Gastrocnemius medialis (tissue), 4 donors: ENCODE results near the gene RBM10. TPM values are rescaled to one million over a fixed set of nuclear protein-coding genes. Genes with fewer than 3 reads are reported as not detected.

Source experiments
- ATAC-seq, 2 donors: fragments of 150-250 bp; one replicate each; pipeline ENCODE4 v1.9.1; 2016
- DNase-seq, 2 donors: peaks; one replicate each; pipeline ENCODE4 v3.0.0-alpha.2; 2019
- H3K27ac ChIP-seq, 4 donors: fragments of 200-600 bp; sonication (generic); 1 replicate in 1 of 4; 2 replicates in 3 of 4; pipeline ENCODE4 v1.5.1; 2016 to 2018; ENCODE audit warnings: mild to moderate bottlenecking in 2 of 4, moderate library complexity in 1 of 4
- H3K27me3 ChIP-seq, 3 donors: fragments of 200-600 bp; sonication (generic) in 2 of 3; 1 replicate in 1 of 3; 2 replicates in 2 of 3; pipeline versions ENCODE4 v1.5.1 to v1.6.0; 2016 to 2019; ENCODE audit warnings: mild to moderate bottlenecking in 1 of 3, moderate library complexity in 1 of 3
- H3K36me3 ChIP-seq, 2 donors: fragments of 200-600 bp; sonication (generic) in 1 of 2; one replicate each; pipeline ENCODE4 v1.5.1; 2017 to 2018
- H3K4me1 ChIP-seq, 2 donors: fragments of 200-600 bp; sonication (generic) in 1 of 2; one replicate each; pipeline ENCODE4 v1.5.1; 2016 to 2017; ENCODE audit warnings: mild to moderate bottlenecking in 2 of 2
- H3K4me3 ChIP-seq, 4 donors: fragments of 200-600 bp; sonication (generic) in 3 of 4; 1 replicate in 1 of 4; 2 replicates in 3 of 4; pipeline ENCODE4 v1.5.1; 2016 to 2019; ENCODE audit warnings: mild to moderate bottlenecking in 2 of 4
- H3K9me3 ChIP-seq, 3 donors: fragments of 200-600 bp; sonication (generic) in 2 of 3; 1 replicate in 1 of 3; 2 replicates in 2 of 3; pipeline ENCODE4 v1.5.1; 2016 to 2019
- POLR2A ChIP-seq, 2 donors: fragments of 450-650 bp; IDR thresholded peaks; one replicate each; pipeline ENCODE4 v1.6.1; 2017; ENCODE audit warnings: antibody characterized with exemption in 2 of 2, mild to moderate bottlenecking in 2 of 2, moderate library complexity in 2 of 2
- in situ Hi-C, 4 donors: fragments of 200-750 bp; cut with MboI; loops; one replicate each; pipeline versions ENCODE4 v1.15.0 to v1.8.0; 2017; ENCODE audit warnings: low sequenced_read_pairs in 4 of 4
- intact Hi-C: fragments of 100-400 bp; cut with DNase I; formaldehyde crosslinking; loops from one replicate; pipeline ENCODE4 v1.15.1; 2023; ENCODE audit warnings: low total_unique reads
- total RNA-seq, 4 donors: library from RNA; depleted of rRNA; stranded (reverse); fragments of >200 nt; gene quantifications; one replicate each; pipeline versions ENCODE4 v1.1.0 to v1.2.3, GENCODE V29; 2016
- TF ChIP-seq, protein P1 (sequence below), 5 experiments: fragments of 450-650 bp in 3 of 5; fragments of 200-600 bp in 2 of 5; sonication (generic) in 2 of 5; IDR thresholded peaks in 4 of 5; conservative IDR thresholded peaks in 1 of 5; 1 replicate in 4 of 5; 2 replicates in 1 of 5; pipeline ENCODE4 v1.5.1; 2016 to 2019; ENCODE audit warnings: antibody characterized with exemption in 5 of 5, mild to moderate bottlenecking in 3 of 5, moderate library complexity in 3 of 5

Gene RBM10
- total RNA-seq, 4 donors from 2014 or later = 18.7 to 49.3 (median 23.5) TPM

DNA sequence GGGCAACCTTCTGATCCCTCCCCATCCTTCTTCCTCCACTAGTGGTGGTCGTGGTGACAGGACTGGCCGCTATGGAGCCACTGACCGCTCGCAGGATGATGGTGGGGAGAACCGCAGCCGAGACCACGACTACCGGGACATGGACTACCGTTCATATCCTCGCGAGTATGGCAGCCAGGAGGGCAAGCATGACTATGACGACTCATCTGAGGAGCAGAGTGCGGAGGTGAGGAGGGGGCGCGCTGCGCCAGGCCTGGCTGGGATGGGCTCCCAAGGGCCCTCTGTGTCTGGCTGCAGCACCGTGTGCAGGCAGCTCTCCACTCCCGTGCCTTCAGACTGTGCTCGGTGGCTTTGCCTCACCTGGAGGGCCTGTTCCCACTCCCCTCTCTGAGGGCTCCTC, 24.3 kb downstream of the RBM10 start:
- Histone ChIP-seq H3K27ac (no peak overlapping the region), H3K9me3 (no peaks in the 10 kb centered on the region), H3K27me3 (no peaks in the 10 kb centered on the region), H3K4me1 (no peaks in the 10 kb centered on the region), H3K4me3 (no peak overlapping the region), H3K36me3 (peaks cover 0 to 19% of the 10 kb centered on the region in 2 donors)
- TF ChIP-seq POLR2A (IDR thresholded peaks at IDR 0.05) = no peak
- DNase-seq (no peak), ATAC-seq (no peak)
- in situ Hi-C loops = no loop called here
- intact Hi-C loops = no loop called here

DNA sequence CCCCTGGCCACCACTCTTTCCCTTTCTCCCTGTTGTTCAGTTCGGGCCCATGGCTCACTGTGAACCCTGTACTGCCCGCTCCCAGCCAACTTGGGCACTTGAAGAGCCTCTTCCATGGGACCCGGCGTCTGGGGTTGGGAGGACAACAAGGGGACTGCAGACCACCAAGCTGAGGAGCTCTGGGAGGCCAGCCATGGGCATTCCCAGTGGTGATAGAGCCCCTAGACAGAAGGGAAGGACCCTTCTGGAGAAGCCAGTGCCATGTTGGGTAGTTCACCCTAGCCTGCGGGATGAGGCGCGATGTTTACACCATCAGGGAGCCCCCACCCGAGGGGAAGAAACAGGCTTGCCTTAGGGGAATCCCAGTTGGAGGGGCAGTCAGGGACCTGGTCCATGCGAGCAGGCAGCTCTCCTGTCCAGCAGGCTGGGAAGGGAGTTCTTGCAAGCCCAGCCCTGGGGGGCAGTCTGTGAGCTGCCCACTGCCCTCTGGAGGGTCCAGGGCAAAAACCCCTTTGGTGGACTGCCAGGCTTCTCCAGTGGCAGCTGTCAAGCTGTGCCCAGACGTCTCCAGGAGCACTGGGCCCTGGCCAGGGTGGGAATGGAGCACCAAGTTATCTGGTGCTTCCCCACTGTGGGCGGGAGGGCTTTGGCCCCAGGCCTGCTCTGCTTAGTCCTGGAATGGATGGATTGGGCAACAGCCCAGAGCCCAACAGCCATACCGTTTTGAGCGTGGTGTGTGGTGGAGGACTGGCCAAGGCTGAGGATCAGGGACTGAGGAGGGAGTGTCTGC, 24.9 kb downstream of the RBM10 start:
- DNase-seq (no peak), ATAC-seq (no peak)
- in situ Hi-C loops (no loop called here), intact Hi-C loops (no loop called here)
- Histone ChIP-seq H3K27ac (no peak overlapping the region), H3K36me3 (peaks cover 0 to 25% of the 10 kb centered on the region in 2 donors), H3K9me3 (no peaks in the 10 kb centered on the region), H3K27me3 (no peaks in the 10 kb centered on the region), H3K4me3 (no peak overlapping the region), H3K4me1 (no peaks in the 10 kb centered on the region)
- TF ChIP-seq POLR2A (IDR thresholded peaks at IDR 0.05) = no peak

DNA sequence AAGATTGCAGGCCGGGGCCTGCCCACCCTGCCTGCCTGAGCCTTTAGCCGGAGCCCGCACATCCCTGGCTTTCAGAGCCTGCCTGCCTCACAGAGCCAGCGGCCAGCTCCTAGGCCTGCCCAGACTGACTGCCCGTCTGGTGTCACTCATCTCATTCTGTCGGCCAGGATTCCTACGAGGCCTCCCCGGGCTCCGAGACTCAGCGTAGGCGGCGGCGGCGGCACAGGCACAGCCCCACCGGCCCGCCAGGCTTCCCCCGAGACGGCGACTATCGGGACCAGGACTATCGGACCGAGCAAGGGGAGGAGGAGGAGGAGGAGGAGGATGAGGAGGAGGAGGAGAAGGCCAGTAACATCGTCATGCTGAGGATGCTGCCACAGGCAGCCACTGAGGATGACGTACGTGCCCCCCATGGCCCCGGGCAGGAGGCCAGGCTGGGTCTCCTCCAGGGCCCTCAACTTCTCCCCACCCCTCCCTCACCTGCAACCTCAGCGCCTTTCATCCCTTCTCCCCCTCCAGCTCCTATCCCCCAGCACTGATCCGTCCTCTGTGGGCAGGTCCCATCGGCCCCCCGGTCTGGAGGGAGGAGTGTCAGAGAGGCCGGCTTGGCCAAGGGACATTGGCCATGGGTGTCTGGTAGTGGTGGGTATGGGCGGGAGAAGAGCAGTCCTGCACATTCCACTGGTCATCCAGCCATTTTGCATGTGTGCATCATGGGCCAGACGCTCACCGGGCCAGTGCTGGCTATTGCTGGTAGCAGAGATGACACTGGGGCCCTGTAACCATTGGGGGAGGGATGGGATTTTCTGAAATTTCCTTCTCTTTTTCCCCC, 26.1 kb downstream of the RBM10 start:
- Histone ChIP-seq H3K36me3 (peaks cover 0 to 37% of the 10 kb centered on the region in 2 donors), H3K4me3 (no peak overlapping the region), H3K27me3 (no peaks in the 10 kb centered on the region), H3K9me3 (no peaks in the 10 kb centered on the region), H3K4me1 (no peaks in the 10 kb centered on the region), H3K27ac (no peak overlapping the region)
- intact Hi-C loops (no loop called here), in situ Hi-C loops (no loop called here)
- no peak for DNase-seq
- ATAC-seq = no peak
- no peak for TF ChIP-seq POLR2A (IDR thresholded peaks at IDR 0.05)
- TF ChIP-seq, protein P1, sequence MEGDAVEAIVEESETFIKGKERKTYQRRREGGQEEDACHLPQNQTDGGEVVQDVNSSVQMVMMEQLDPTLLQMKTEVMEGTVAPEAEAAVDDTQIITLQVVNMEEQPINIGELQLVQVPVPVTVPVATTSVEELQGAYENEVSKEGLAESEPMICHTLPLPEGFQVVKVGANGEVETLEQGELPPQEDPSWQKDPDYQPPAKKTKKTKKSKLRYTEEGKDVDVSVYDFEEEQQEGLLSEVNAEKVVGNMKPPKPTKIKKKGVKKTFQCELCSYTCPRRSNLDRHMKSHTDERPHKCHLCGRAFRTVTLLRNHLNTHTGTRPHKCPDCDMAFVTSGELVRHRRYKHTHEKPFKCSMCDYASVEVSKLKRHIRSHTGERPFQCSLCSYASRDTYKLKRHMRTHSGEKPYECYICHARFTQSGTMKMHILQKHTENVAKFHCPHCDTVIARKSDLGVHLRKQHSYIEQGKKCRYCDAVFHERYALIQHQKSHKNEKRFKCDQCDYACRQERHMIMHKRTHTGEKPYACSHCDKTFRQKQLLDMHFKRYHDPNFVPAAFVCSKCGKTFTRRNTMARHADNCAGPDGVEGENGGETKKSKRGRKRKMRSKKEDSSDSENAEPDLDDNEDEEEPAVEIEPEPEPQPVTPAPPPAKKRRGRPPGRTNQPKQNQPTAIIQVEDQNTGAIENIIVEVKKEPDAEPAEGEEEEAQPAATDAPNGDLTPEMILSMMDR (IDR thresholded peaks at IDR 0.05 in 4 of 5, conservative IDR thresholded peaks at IDR 0.05 in 1 of 5) = no peak

DNA sequence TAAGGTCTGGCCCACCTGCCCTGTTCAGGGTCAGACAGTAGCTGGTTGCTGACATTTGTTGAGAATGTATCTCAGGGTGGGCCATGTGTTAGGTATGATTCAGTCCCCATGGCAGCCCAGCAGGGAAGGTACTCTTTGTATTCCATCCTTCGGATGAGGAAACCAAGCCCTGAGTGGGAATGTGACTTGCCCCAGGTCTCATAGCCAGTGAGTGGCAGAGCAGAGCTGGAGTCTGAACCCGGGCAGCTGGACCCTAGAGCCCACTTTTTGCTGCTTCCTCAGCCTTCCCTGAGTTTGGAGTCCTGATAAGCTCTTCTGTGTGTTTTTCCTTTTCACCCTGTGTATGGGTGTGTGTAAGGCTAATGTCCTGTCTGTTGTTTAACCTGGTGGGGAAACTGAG, 27.0 kb downstream of the RBM10 start:
- Histone ChIP-seq H3K4me1 (no peaks in the 10 kb centered on the region), H3K4me3 (no peak overlapping the region), H3K27me3 (no peaks in the 10 kb centered on the region), H3K36me3 (peaks cover 0 to 45% of the 10 kb centered on the region in 2 donors), H3K27ac (no peak overlapping the region), H3K9me3 (no peaks in the 10 kb centered on the region)
- in situ Hi-C loops (no loop called here), intact Hi-C loops (no loop called here)
- TF ChIP-seq, protein P1 (IDR thresholded peaks at IDR 0.05 in 4 of 5, conservative IDR thresholded peaks at IDR 0.05 in 1 of 5) = no peak
- TF ChIP-seq POLR2A (IDR thresholded peaks at IDR 0.05) = no peak
- DNase-seq (no peak), ATAC-seq (no peak)

DNA sequence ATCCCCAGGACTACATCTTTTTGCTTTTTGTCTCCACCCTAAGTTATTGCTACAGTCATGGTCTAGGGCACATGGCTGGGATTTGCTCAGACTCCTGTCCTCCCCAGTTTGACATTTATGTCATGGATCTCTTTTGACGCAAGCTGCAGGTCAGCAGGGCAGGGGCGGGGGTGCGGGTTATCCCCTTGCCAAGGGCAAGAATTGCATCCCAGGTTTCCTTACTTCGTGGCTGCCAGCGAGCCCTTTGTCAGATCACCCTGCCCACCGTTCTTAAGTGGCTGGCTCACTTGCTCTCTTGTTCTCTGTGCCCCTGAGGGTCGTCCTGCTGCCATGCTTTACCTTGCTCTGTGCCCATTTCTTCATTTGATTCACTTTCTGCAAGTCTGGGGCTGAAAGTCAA, 27.5 kb downstream of the RBM10 start:
- no peak for DNase-seq
- H3K4me3 ChIP-seq = no peak overlapping the region
- no peak for TF ChIP-seq POLR2A (IDR thresholded peaks at IDR 0.05)
- H3K27me3 ChIP-seq = no peaks in the 10 kb centered on the region
- no peaks in the 10 kb centered on the region for H3K4me1 ChIP-seq
- ATAC-seq = no peak
- intact Hi-C loops (no loop called here), in situ Hi-C loops (no loop called here)
- no peaks in the 10 kb centered on the region for H3K9me3 ChIP-seq
- H3K27ac ChIP-seq = no peak overlapping the region
- peaks cover 0 to 51% of the 10 kb centered on the region in 2 donors for H3K36me3 ChIP-seq
